MG63 (cell line): ENCODE results near the gene TMEM170B. TPM values are rescaled to one million over a fixed set of nuclear protein-coding genes. Genes with fewer than 3 reads are reported as not detected.

ENCODE experiments used
- DNase-seq: peaks from one replicate; pipeline ENCODE4 v3.0.0-alpha.2; 2020
- H3K27me3 ChIP-seq: fragments of 250-450 bp; sonication (Bioruptor Pico); 2 replicates; pipeline ENCODE4 v1.5.1; 2020; ENCODE audit warnings: mild to moderate bottlenecking, moderate library complexity
- H3K36me3 ChIP-seq: fragments of 250-450 bp; sonication (Bioruptor Pico); 2 replicates; pipeline ENCODE4 v1.5.1; 2020; ENCODE audit warnings: mild to moderate bottlenecking, moderate library complexity
- H3K4me3 ChIP-seq: fragments of 250-450 bp; sonication (Bioruptor Pico); 2 replicates; pipeline ENCODE4 v1.5.1; 2020; ENCODE audit warnings: mild to moderate bottlenecking, moderate library complexity
- H3K9me3 ChIP-seq: fragments of 250-450 bp; sonication (Bioruptor Pico); 2 replicates; pipeline ENCODE4 v1.5.1; 2020; ENCODE audit warnings: mild to moderate bottlenecking, moderate library complexity
- total RNA-seq: library from RNA; depleted of rRNA; stranded (reverse); fragments of >200 nt; shearing (Covaris generic); gene quantifications from 2 replicates; pipeline ENCODE4 v1.2.3, GENCODE V29; 2014; ENCODE audit warnings: low replicate concordance

TMEM170B gene
- total RNA-seq, 1 experiment from 2014 or later, result 3.9 TPM

DNA sequence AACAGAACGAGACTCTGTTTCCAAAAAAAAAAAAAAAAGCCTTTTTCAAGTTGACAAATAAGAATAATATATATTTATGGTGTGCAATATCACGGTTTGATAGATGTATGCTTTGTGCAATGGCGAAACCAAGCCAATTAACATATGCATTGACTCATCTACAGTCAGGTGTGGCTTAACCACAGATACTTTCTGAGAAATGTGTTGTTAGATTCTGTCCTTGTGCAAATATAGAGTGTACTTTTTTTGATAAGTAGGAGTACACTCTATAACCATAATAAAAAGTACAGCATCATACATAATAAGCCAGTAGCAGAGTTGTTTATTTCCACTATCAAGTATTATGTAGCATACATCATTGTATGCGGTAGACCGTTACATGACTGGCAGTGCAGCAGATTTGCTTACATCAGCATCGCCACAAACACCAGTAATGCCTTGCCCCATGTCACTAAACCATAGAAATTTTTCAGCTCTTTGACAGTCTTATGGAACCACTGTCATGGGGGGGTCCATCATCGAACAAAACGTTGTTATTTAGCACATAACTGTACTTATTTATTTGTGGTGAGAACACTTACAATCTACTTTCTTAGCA, 59.2 kb downstream of the TMEM170B start:
- no peak for DNase-seq
- no peaks in the 10 kb centered on the region for H3K27me3 ChIP-seq
- peaks cover 1% of the 10 kb centered on the region; the same call in 1 of the 2 replicates for H3K36me3 ChIP-seq
- peaks cover 9% of the 10 kb centered on the region for H3K9me3 ChIP-seq
- H3K4me3 ChIP-seq, result no peak overlapping the region

DNA sequence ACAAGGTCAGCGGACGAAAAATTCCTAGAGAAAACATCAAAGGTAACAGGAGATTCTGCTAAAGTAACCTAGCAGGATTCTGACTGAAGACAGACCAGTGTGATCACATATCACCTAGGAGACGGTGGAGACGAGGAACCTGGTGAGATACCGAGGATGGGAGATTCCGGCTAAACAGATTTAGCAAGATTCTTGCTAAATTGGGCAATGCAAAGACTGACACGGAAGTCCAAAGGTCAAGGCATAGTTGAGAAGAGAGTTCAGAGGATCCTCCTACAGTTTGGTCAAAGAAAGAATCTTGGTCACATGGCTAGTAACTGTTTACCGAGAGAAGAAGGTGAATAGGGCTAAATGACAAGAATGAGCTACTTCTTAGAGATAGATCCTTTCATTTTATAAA, 61.1 kb downstream of the TMEM170B start:
- Histone ChIP-seq H3K9me3 (0 out of 2 replicates have a peak, but pooled peaks cover 8% of the 10 kb centered on the region), H3K4me3 (no peak overlapping the region), H3K27me3 (no peaks in the 10 kb centered on the region), H3K36me3 (peaks cover 2% of the 10 kb centered on the region; the same call in 1 of the 2 replicates)
- DNase-seq, result no peak

DNA sequence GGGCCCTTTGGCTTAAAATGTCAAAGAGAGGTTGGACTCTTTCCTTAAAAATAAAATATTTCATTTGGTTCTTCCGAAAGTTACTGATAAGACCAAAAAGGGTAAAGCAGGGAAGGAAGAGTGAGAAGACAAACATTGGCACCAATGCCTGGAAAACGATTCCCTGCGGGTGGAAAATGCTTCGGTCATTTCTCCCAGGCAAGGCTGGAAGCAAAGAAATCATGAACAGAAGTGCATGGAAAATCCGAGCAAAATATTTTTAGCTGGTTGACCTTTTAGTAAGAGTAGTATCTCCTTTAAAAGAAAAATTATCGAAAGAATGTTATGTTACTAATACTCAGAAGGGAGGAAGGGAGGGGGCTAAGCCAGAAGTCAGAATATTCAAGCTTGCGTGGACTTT, 62.7 kb downstream of the TMEM170B start:
- no peak for DNase-seq
- Histone ChIP-seq H3K27me3 (no peaks in the 10 kb centered on the region), H3K4me3 (no peak overlapping the region), H3K36me3 (peaks cover 2% of the 10 kb centered on the region; the same call in 1 of the 2 replicates), H3K9me3 (0 out of 2 replicates have a peak, but pooled peaks cover 8% of the 10 kb centered on the region)

DNA sequence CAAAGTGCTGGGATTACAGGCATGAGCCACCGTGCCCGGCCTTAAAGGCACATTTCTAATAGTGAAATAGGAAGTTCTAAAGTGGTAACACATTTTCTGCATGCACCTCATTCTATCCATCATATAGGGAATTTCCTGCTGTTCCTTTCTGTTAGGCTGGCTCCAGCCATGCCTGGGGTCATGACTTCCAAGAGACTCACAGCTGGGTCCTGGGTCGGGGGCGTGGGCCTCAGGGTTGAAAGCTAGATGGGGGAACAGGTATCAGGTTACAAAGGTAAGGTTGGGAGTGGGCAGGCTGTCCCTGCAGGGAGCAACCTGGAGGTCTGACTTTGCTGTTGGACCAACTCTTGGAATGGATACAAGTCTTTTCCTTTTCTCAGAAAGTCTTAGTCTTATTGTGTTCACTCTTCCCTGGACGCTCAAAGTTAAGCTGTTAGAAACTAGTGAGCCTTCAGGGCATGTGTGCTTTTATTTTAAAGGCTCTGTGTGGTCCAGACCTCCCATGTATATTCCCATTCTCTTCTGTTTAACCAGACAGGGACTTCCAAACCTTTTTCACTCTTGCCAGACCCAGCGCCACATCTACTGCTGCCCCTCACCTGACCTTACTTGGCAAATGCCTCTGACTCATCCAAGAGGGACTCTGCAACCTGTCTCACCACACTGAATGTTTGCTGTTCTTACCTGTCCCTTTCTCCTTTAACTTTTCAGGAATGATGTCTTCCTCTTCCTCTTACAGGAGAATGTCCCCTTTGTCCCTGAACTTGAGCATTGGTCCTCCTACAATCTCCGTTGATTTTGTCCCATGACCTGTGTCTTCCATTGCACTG, 64.4 kb downstream of the TMEM170B start:
- Histone ChIP-seq H3K27me3 (no peaks in the 10 kb centered on the region), H3K36me3 (peaks cover 2% of the 10 kb centered on the region; the same call in 1 of the 2 replicates), H3K4me3 (no peak overlapping the region), H3K9me3 (0 out of 2 replicates have a peak, but pooled peaks cover 8% of the 10 kb centered on the region)
- no peak for DNase-seq

- H3K9me3 ChIP-seq, result 0 out of 2 replicates have a peak, but pooled peaks cover 8% of the 10 kb centered on the region
- no peaks in the 10 kb centered on the region for H3K27me3 ChIP-seq
- H3K4me3 ChIP-seq, result no peak overlapping the region
- DNase-seq, result no peak
- H3K36me3 ChIP-seq, result peaks cover 2% of the 10 kb centered on the region; the same call in 1 of the 2 replicates
These were observed 66.7 kb downstream of the TMEM170B start for GRCh38 chr6:11604215-11604614.

- no peak for DNase-seq
- 0 out of 2 replicates have a peak, but pooled peaks cover 8% of the 10 kb centered on the region for H3K9me3 ChIP-seq
- no peak overlapping the region for H3K4me3 ChIP-seq
- H3K36me3 ChIP-seq, result peaks cover 2% of the 10 kb centered on the region; the same call in 1 of the 2 replicates
- no peaks in the 10 kb centered on the region for H3K27me3 ChIP-seq
These were observed 67.4 kb downstream of the TMEM170B start for GRCh38 chr6:11604836-11605506.

DNA sequence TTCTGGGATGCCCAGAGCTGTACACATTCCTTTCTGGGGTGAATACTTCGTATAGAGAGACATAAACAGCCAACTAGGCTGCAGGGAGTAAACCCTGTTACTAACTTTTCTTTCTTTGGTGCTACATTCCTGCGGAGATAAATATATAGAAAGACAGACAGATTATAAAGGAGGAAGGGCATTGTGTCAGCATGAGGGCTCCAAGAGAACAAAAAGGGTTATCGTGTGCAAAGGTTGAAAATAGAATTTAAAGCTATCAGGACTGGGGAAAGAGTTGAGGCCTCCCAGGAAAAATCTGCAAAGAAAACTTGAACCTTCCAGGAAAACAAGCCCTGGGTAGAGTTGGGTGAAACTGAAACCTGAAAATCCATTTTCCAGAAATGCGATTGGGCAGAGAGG, 68.0 kb downstream of the TMEM170B start:
- Histone ChIP-seq H3K27me3 (no peaks in the 10 kb centered on the region), H3K9me3 (0 out of 2 replicates have a peak, but pooled peaks cover 5% of the 10 kb centered on the region), H3K36me3 (peaks cover 2% of the 10 kb centered on the region; the same call in 1 of the 2 replicates), H3K4me3 (no peak overlapping the region)
- DNase-seq, result no peak

GRCh38 chr6:11606332-11606731, 68.8 kb downstream of the TMEM170B start:
- no peak for DNase-seq
- Histone ChIP-seq H3K4me3 (no peak overlapping the region), H3K9me3 (0 out of 2 replicates have a peak, but pooled peaks cover 2% of the 10 kb centered on the region), H3K27me3 (no peaks in the 10 kb centered on the region), H3K36me3 (peaks cover 2% of the 10 kb centered on the region; the same call in 1 of the 2 replicates)

GRCh38 chr6:11607383-11607782, 69.8 kb downstream of the TMEM170B start:
- Histone ChIP-seq H3K27me3 (no peaks in the 10 kb centered on the region), H3K36me3 (peaks cover 2% of the 10 kb centered on the region; the same call in 1 of the 2 replicates), H3K9me3 (0 out of 2 replicates have a peak, but pooled peaks cover 2% of the 10 kb centered on the region), H3K4me3 (no peak overlapping the region)
- peak; percentile 69 for DNase-seq

DNA sequence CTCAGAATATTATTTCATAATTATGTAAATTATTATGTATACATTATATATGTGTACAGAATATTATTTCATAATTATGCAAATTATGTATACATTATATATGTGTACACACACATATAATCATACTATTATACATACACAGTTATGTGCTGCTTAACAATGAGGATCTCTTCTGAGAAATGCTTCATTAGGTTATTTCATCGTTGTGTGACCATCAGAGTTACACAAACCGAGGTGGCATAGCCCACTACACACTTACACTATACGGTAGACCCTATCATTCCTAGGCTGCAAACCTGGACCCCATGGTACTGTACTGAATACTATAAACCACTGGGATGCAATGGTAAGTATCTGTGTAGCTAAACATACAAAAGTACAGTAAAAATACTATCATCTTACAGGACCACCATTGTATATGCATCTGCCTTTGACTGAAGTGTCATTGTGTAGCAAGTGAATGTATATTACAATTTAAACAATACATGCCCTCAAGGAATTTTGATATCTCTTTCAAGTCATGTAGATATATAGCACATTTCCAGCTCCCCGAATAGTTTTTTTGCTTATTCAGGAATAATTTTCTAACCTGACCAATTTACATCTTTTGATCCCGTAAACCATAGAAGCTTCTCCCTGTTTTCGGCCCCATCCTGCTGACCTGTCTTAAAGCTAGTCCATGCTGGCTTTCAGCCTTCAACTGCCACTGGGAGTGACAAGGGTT, 71.2 kb downstream of the TMEM170B start:
- Histone ChIP-seq H3K27me3 (no peaks in the 10 kb centered on the region), H3K36me3 (no peaks in the 10 kb centered on the region; the same call in 1 of the 2 replicates), H3K9me3 (no peaks in the 10 kb centered on the region), H3K4me3 (no peak overlapping the region)
- DNase-seq, result no peak

DNA sequence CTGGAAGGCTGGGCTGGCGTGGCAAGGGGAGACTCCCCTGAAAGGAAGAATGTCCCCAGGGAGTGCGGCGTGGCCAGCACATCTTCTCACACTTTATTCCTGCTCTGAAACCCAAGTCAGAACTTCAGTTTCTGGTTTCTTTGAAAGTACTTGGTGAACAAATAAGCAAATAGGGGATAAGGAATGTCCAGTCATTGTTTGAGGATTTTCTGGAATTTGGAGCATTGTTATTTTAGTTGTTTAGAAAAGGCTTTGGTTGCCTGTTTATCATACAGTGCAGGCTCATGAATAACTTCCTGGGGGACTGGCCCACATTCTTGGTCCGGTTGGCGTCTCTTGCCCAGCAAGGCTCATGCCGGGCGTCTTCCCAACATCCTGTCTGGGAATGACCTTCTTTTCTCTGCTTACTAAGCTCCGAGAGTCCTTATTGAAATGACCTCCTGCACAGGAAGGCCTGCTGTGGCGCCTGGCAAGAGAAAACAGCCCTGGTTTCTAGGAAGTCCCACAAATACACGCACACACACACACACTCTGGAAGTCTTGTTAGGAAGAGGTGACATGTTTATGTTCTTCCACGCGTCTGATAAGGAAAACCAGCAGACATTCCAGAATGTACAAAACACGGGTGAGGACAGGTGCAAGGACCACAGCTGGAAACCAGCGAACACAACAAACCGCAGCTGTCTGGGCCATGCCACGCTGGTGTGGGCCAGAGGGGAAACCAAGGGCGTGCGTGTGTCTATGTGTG, 71.9 kb downstream of the TMEM170B start:
- peaks cover 1% of the 10 kb centered on the region; the same call in 1 of the 2 replicates for H3K36me3 ChIP-seq
- peak; percentile 100 for DNase-seq
- H3K27me3 ChIP-seq, result no peaks in the 10 kb centered on the region
- H3K9me3 ChIP-seq, result peaks cover 2% of the 10 kb centered on the region
- no peak overlapping the region for H3K4me3 ChIP-seq

- Histone ChIP-seq H3K27me3 (no peaks in the 10 kb centered on the region), H3K9me3 (peaks cover 6% of the 10 kb centered on the region), H3K4me3 (no peak overlapping the region), H3K36me3 (peaks cover 6% of the 10 kb centered on the region; the same call in 1 of the 2 replicates)
- no peak for DNase-seq
These were observed 75.8 kb downstream of the TMEM170B start for GRCh38 chr6:11613336-11613735.

DNA sequence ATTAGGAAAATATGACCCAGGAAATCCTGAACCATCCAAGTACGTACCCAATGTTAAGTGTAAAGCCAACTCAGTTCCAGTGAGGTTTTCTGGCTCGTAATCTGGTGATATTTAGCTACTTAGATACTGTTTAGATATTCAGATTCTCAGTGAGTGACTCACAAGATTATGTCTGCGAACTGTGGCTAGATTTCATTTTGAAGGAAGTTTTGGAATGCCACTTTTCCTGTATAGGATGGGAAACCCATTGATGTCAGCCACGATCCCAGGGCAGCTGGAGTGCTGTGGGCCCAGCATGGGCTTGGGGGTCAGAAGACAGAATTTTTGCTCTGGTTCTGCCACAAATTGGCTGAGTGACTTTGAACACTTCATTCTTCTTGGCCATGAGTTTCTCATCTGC, 76.3 kb downstream of the TMEM170B start:
- Histone ChIP-seq H3K27me3 (no peaks in the 10 kb centered on the region), H3K36me3 (peaks cover 6% of the 10 kb centered on the region; the same call in 1 of the 2 replicates), H3K9me3 (peaks cover 6% of the 10 kb centered on the region), H3K4me3 (no peak overlapping the region)
- DNase-seq, result peak; percentile 91

DNA sequence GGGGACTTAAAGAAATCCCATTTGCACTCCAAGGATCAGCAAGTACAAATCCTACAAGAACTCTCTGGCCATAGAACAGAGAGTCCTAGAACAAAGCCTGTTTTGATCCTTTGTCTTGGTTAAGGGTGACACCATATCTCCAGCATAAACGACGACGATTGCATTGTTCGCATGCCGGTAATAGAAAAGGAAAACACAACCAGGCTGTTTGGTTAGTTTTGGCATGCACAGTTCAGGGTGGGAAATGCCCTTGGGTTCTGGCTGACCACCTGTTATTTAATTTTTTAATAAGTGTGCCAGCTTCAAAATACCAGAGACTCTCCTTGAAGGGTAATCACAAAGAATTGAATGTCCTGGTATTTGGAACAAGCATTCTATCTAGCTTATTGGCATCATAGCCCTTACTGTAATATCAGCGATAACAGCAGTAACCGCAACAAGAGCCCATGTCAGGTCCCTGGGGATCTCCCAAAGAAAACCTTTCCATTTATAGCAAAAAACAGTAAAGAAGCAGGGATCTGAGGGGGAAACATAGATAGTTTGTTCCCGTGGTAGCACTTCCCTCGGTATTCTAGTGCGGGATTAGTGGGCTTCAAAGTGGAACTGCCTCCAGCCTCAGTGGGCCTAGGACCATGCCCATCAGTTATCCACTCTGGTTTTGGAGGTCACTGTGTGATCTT, 77.1 kb downstream of the TMEM170B start:
- Histone ChIP-seq H3K36me3 (peaks cover 6% of the 10 kb centered on the region; the same call in 1 of the 2 replicates), H3K27me3 (no peaks in the 10 kb centered on the region), H3K9me3 (peaks cover 6% of the 10 kb centered on the region), H3K4me3 (no peak overlapping the region)
- peak; percentile 20 for DNase-seq

DNA sequence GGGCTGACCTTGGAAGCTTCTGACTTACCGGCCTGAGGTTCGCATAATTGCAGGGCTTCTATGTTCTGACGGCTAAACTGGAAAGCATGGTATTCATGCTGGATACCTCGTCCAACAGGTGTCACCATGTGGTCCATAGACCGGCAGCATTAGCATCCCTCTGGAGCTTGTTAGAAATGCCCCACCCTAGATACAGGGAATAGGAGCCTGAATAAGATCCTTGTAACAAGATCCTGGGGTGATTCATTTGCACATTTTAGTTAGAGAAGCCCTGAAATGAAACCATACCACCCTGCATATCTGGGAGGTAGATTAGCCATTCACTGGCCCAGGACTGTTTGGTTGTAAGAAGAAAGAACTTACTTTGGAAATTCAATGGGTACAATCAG, 77.7 kb downstream of the TMEM170B start:
- DNase-seq, result no peak
- Histone ChIP-seq H3K27me3 (no peaks in the 10 kb centered on the region), H3K4me3 (no peak overlapping the region), H3K9me3 (peaks cover 6% of the 10 kb centered on the region), H3K36me3 (peaks cover 6% of the 10 kb centered on the region; the same call in 1 of the 2 replicates)
